ENCODE data around the gene DOLPP1.

DOLPP1 gene

DNA sequence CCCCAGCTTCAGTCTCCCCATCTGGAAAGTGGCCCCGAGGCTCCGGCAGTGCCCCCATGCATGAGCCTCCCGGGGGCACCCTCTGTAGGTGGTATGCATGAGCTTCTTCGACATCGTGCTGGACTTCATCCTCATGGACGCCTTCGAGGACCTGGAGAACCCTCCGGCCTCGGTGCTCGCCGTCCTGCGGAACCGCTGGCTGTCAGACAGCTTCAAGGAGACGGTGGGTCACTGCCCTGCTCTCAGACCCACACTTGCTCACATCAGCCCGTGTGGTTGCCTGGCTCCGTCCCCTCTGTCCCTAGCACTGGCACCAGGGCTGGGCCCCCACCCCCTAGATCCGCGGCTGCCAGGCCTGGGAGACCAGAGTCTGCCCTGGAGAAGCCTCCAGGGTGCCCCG is 12.8 kb upstream of the DOLPP1 start:
- no peak for DNase-seq

DNA sequence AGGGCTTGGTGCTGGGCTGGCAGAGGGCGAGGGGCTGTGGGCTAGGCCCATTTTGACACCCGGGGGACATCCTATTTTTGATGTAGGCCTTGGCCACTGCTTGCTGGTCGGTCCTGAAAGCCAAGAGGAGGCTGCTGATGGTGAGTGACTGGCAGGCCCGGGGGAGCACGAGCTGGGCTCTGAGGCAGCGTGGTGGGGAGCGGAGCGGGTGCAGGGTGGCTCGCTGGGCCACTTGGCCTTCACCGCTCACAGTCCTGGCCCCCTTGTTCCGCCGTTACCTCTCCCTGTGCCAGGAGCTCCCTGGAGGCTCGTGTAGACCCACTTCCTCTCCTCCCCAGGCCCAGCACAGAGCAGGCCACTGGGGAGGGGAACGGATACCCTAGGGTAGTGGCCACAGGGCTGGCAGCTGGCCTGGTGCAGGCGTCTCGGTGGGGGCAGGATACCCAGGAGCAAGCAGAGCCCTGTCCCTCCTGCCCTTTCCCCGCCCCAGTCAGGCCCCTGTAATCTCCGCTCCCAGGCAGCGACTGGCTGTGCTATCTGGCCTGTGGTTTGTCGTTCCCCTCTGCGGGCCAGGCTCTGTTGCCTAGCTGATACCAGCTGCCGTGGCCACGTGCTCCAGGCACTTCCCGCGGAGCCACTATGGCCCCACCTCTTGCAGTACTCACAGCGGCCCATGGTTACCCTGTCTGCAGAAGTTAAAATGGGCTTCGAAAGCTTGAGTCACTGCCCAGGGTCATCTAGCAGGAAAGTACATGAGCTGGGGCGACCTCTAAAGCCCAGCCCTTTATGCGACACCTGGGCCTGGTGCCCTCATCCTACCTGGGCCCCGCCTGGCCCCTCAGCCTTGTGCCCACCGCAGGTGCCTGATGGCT is 11.7 kb upstream of the DOLPP1 start:
- no peak for DNase-seq

DNA sequence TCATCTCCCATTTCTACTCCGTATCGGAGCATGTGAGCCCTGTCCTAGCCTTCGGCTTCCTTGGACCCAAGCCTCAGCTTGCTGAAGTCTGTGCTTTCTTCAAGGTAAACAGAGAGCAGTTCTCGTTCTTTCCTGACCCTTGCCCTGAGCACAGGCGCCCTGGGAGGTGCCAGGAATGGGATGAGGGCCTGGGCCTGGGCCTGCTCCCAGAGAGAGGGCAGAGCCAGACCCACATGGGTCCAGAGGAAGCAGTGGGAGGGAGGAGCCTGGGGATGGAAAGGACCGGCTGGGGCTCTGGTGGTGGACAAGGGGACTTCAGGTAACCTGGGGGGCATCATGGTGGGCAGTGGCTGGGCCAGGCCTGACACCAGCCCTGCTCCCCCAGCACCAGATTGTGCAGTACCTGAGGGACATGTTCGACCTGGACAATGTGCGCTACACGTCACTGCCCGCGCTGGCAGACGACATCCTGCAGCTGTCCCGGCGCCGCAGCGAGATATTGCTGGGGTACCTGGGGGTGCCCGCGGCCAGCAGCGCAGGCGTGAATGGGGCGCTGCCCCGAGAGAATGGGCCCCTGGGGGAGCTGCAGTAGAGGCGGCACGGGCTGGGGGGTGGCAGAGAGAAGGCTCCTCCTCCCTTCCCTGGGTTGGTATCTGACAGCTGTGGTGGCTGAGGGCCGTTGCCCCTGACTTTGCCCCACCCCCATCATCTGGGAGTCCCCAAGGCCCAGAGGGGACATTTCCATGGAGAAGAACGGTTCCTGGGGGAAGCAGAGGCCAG is 10.9 kb upstream of the DOLPP1 start:
- DNase-seq = no peak

DNA sequence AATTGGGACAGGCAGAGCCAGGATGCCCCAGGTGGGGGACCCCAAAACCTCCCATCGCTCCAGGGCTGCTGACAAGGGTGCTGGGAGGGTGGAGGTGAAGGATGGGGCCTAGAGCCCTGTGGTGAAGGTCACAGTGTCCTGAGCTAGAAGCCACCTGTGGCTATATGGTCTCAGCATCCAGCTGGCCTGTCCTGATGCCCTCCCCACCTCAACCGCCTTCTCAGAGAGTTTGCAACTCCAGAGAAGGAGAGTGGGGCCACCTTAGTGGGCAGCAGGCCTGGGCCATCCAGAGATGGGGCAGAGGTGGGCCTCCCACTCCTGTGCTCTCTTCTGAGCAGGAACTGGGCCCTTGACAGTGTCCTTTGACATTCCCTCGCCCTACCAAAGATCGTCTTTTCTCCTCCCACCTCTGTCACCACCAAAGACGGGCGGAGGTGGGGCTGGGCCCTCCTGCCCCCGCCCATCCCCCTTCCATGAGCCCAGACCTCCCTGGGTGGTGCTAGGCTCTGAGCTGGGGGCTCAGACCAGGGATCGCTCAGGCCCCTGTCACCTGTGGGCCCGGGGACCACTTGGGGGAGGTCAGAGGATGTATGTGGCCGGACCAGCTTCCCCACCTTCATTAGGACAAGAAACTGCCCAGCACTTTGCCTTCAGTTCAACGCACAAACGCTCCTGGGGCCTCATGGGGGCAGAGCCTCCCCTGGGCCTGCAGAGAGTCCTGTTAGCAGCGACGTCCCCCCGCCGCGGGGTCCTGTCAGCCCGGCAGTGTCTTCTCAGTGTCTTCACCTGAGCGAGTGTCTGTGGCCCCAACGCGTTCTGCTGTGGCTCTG is 10.0 kb upstream of the DOLPP1 start:
- DNase-seq = no peak

DNA sequence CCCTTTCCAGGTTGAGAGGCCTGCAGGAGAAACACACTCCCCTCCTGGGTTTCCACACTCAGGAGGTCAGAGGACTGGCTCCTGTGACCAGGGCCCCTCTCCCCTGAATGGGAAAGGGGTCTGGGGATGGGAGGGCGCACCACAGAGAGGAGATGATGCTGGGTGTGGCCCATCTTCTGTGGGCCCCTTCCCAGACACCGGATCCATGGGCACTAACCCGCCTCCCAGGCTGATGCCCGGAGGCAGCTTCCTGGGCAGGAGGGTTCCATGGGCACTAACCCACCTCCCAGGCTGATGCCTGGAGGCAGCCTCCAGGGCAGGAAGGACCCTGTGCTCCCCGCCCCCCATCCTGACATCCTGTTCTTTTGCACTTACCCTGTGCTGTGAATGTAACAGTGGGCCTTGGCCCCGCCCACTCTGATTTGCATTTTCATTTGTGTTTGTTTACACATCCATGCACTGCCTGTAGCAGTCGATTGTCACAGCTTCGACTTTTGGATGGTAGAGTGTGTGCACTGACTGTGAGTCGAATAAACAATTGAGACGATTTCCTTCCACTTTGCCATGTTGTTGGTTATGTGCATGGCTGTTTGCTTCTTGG is 9.3 kb upstream of the DOLPP1 start:
- no peak for DNase-seq

DNA sequence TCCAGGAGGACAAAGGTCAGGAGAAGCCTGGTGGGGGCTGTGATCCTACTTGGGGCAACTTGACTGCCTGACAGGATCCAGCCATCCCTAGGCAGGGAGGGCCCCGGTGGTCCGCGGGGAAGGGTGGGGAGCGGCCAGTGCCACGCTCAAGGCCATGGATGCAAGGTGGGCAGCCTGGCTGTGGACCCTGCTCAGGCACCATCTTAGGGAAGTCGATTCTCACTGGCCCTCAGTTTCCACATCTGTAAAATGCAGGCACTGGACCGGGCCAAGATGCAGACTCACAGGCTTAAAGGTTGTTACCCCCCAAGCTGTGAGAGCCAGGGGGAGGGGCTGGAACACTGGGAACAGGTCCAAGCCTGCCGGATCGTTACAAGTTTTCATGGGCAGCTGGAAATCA is 8.7 kb upstream of the DOLPP1 start:
- DNase-seq = no peak

DNA sequence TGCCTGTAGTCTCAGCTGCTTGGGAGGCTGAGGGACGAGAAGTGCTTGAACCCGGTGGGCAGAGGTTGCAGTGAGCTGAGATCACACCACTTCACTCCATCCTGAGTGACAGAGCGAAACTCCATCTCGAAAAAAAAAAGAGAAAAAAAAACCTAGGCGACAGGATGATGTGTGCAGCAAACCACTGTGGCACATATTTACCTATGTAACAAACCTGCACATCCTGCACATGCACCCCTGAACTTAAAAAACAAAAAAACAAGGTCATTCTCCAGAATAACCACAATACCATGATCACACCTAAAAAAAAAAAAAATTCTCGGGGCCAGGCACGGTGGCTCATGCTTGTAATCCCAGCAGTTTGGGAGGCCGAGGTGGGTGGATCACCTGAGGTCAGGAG is 7.5 kb upstream of the DOLPP1 start:
- no peak for DNase-seq

DNA sequence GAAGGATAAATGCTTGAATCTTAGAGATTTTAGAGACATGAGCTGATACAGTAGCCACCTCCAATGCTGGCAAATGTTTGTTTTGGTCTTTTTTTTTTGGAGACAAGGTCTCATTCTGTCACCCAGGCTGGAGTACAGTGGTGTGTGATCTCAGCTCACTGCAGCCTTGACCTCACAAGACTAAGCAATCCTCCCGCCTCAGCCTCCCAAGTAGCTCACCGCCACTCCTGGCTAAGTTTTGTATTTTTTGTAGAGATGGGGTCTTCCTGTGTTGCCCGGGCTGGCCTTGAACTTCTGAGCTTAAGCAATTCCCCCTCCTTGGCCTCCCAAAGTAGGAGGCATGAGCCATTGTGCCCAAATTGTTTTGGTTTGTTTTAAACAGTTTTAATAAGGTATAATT is 6.8 kb upstream of the DOLPP1 start:
- no peak for DNase-seq

DNA sequence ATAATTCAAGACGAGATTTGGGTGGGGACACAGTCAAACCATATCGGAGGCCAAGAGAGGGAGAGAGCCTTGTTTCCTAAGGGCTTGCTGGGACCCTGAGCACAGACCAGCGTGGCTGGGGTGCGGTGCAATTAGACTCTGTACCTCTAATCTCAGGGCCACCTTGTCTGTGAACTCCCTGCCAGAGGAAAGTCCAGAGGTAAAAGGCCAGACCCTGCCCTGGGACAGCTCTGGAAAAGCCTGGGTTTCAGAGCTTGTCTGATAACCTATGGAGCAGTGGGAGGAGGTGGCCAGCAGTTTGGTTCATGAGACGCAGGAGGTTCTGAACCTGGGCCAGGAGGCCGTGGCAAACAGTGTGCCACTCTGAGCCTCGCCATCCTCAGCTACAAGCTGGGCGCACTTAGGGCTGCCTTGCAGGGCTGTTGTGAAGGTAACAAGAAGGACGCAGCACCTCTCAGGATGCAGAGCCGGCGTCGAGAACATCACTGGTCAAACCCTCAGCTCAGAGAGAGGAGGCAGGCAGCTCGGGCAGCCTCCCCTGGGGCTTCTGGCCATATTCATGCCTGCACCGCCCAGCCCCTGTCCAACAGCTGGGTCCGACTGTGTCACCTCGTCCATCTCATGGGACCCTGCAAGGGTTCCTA is 4.8 kb upstream of the DOLPP1 start:
- DNase-seq = no peak

DNA sequence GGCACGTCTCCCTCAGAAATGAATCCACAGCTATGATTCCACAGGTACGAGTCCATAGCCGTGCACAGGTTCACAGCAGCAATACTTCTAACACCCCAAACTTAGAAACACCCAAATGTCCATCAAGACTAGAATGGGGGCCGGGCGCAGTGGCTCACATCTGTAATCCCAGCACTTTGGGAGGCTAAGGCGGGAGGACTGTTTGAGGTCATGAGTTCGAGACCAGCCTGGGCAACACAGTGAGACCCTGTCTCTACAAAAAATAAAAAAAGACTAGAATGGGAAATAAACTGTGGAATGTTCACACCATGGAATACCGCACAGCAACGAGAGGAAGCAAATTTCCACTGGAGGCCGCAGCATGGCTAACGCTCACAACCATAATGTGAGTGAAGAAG is 4.3 kb upstream of the DOLPP1 start:
- DNase-seq = no peak

DNA sequence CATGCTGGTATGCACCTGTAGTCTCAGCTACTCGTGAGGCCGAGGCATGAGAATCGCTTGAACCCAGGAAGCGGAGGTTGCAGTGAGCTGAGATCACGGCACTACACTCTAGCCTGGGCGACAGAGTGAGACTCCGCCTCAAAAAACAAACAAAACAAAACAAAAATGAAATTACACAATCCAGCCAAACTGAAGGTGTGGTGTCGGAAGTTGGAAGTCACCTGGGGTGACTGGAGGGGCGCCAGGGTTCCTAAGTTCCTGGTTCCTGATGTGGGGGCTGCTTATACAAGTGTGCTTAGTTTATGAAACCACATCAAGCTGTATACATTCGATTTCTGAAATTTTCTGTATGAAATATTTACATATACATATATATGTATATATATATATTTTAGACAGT is 3.7 kb upstream of the DOLPP1 start:
- no peak for DNase-seq

DNA sequence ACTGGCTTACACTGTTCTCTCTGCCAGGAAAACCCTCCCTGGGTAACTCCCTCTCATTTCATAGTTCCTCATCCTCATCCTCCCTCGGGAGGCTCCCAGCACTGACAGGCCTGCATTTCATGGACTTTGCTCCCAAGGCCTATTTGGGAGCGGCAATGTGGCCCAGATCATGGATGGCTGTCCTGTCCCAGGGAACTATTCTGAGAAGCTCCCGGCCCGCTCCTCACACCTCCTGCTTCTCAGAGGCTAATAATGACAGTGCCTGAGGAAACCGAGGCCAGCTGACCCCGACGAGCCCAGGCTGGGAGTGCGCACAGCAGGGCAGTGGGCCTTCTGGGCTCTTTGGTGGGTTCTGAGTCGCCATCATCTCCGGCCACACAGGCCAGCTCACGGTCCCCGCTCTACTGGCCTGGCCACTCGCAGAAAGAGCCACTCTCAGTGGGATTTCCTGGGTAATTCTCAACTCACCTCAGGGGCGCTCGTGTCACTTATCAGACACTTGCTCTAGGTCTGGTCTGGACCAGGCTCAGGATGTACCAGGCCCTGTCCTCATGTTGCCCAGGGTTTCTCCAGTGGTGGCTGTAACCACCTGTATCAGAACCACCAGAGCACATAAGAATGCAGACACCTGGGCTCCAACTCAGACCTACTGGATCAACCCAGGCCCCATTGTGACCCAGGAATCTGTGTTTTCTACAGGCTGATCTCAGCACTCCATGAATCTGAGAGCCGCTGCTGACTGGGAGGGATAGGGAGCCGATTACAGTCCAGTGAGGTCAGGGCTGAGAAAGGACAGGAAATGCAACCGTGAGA is 2.0 kb upstream of the DOLPP1 start:
- DNase-seq = no peak

DNA sequence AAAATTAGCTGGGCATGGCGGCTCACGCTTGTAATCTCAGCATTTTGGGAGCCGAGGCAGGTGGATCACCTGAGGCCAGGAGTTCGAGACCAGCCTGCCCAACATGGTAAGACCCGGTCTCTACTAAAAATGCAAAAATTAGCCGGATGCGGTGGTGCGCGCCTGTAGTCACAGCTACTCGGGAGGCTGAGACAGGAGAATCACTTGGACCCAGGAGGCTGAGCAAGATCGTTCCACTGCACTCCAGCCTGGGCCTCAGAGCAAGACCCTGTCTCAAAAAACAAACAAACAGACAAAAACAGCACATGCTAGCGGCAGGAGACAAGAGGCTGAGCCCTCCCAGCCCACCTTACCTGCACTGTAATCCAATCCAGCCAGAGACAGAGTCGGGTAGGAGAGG is 1.1 kb upstream of the DOLPP1 start:
- no peak for DNase-seq

DNA sequence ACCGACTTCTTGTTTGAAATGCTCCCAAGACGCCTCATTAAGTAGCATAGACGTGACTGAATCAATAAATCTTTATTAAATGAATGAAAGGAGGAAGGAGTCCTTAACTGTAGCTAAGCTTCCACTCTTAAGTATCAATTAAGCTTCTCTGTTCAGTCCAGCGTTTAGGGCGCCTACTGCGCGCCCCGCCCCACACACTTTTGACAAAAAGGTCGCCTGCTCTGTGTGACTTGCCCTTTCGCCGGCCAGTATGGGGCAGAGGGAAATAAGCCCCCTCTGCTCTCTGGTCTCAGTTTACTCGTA is 662 bp upstream of the DOLPP1 start:
- no peak for DNase-seq

DNA sequence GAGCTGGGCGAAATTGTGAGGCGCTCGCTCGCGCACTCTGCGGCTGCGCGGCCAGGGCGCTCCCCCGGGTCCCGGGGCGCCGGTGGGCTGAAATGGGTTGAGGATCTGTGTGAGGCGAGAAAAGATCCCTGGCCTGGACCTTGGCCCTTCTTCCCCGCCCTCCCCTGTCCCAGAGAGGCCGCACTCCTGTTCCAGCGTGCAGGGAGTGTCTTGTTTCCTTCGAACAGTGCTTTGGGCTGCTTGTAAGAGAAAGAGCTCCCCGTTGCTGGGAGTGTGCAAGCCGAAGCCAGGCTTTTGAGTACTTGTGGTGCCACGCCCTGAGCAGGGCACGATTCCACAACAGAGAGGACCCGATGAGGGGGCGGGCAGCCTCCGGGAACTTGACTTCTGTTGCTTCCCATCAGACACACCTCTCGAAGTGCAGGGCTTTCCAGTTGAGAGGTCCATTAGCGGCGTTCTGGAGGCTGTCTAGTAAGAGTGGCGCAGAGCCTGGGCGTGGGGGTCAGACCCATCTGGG is 535 bp downstream of the DOLPP1 start:
- DNase-seq = no peak

DNA sequence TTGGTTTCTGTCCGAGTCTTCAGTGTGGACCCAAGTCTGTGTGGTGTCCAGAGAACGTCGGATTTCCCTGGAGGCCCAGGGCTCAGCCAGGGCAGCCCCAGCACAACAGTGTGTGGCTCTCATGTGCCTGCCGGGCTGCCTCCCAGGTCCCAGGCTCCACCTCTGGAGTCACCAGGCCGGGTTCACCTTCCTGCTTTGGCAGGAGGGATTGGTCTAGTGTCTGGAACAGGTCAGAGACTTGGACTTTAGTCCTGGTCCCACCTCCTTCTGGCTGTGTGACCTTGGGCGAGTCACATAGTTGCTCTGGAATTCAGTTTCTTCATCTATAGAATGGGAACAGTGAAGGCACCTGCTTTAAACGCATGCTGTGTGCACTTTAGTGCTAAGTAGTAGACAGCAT is 3.2 kb downstream of the DOLPP1 start:
- no peak for DNase-seq

DNA sequence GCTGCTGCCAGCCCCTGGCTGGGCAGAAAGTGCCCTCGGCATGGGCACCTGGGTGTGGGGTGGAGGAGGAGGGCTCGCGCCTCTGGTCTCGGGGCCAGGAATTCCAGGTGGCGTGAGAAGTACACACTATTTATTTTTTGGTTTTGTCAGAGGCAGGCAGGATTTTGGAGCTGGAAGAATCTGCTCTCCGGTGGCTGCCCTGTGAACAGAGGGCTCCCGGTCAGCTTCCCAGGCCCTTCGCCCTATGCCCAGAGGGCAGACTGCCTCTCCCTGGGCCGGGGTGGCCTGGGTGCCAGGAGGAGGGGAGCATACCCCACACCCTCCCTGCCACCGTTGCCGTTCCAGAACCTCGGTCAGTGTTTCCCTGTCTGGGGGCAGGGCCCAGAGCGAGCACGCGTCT is 8.3 kb downstream of the DOLPP1 start:
- DNase-seq = no peak

DNA sequence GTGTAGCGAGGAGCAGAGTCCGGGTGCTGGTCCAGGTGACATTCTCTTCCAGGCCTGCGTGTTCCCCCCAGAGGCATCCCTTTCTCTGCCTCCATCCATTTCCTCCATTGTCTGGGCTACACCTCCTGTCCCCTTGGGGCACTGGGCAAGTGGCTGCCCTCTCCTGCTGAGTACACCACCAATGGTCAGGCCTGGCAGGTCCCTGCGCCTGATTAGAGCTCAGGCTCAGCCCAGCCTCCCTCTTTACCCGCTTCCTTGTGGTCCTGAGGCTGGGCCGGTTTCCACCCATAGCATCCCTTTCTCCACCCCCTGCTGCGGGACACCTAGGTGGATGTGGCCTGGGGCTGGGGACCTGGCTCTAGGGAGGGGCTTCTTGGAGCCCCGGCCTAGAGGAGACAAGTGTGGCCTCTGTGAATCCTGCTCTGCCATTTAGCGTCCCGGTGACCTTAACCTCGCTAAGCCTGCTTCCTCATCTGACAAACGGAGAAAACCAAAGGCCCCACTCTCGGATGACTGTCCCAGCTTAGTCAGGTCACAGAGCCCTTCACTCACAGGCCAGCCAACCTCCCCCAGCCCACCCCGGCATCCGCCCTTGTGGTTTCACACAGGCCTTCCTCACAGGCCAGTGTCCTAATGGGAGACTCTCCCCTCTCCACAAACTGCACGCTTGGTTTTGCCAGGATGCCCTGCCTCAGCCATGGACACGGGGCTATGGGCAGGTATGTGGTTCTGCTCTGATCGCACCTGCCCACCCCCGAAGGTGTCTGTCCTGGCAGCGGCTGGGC is 12.9 kb downstream of the DOLPP1 start:
- DNase-seq = no peak

DNA sequence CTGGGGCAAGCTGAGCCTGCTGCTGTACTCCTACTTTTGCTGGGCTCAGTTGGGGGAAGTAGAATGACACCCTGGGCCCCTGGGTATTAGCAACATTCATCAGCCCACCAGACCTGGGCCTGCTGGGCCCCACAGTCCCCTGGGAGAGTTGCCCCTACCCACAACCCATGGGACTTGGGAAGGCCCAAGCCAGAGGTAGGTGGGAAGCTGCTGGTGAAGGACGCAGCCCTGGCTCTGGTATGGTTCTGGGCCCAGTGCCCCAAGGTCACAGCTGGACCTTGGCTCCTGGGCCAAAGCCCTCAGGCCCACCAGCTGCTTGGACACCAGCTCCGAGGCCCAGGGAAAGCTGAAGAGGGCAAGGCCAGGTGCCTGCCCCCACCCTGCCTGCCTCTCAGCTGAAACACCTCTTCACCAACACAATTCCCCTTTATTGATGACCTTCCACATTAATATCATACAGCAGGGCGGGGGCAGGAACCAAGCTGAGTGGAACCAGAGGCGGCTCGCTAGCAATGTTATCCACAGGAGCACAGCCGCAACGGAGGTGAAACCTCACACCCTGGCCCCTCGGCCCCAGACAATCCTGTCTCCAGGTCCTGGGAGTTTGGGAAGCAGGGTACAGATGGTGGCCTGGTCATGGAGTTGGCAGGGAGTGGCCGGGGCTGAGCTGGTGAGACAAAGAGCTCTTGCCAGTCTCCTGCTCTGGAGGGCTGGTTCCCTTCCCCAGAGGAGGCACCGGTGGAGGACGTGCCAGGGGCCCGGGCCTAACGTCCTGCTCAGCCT is 13.7 kb downstream of the DOLPP1 start:
- no peak for DNase-seq

DNA sequence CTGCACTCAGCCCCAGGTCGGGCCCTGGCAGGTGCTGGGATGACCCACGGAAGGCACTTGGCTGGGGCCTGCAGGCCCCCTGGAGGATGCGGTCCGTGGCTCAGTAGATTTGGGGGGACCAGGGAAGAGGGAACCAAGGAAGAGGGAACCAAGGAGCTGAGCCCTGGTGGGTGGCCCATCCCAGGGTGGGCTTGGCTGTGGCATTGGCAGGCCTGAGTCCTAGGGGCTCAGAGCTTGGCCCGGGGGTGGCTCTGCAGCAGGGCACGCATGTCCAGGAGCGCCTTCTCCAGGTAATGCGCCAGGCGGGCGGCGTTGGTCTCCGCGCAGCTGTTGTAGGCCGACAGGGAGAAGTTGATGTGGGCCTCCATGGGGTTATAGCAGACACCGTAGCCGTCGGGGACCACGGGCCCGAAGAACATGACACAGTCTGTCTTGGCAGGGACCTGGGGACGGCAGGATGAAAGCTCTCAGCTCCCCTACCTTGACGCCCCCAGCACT is 14.3 kb downstream of the DOLPP1 start:
- no peak for DNase-seq
